ENCODE measurements around the gene SYN1.

The SYN1 gene

GRCh38 chrX:47646636-47647035 is 27.0 kb upstream of the SYN1 start:
- no peak overlapping the region for H3K4me3 ChIP-seq (replicated peaks; ENCODE audit: low read depth, low read length)
- DNase-seq (ENCODE audit: low read depth) = no peak
- TF ChIP-seq, protein P1, sequence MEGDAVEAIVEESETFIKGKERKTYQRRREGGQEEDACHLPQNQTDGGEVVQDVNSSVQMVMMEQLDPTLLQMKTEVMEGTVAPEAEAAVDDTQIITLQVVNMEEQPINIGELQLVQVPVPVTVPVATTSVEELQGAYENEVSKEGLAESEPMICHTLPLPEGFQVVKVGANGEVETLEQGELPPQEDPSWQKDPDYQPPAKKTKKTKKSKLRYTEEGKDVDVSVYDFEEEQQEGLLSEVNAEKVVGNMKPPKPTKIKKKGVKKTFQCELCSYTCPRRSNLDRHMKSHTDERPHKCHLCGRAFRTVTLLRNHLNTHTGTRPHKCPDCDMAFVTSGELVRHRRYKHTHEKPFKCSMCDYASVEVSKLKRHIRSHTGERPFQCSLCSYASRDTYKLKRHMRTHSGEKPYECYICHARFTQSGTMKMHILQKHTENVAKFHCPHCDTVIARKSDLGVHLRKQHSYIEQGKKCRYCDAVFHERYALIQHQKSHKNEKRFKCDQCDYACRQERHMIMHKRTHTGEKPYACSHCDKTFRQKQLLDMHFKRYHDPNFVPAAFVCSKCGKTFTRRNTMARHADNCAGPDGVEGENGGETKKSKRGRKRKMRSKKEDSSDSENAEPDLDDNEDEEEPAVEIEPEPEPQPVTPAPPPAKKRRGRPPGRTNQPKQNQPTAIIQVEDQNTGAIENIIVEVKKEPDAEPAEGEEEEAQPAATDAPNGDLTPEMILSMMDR (IDR thresholded peaks at IDR 0.05; ENCODE audit: low read length, missing control alignments) = no peak

DNA sequence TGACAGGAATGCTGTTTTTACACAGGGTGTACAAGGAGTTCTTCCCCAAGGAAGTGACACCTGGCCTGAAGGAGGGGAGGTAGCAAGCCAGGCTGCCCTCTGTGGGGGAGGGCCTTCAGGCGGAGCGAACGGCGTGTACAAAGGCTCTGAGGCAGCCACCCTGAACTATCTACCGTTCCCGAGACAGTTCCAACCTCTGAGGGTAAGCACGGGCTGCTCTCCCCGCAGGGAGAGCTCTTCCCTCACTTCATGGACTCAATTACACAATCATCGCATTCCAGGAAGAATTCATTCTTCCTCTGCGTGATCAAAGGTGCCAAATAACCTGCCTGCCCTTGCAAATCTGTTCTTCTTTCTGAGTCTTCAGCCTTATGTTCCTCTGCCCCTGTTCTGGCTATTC is 25.9 kb upstream of the SYN1 start:
- H3K4me3 ChIP-seq (replicated peaks; ENCODE audit: low read depth, low read length) = no peak overlapping the region
- TF ChIP-seq, protein P1 (IDR thresholded peaks at IDR 0.05; ENCODE audit: low read length, missing control alignments) = no peak
- DNase-seq (ENCODE audit: low read depth) = no peak

DNA sequence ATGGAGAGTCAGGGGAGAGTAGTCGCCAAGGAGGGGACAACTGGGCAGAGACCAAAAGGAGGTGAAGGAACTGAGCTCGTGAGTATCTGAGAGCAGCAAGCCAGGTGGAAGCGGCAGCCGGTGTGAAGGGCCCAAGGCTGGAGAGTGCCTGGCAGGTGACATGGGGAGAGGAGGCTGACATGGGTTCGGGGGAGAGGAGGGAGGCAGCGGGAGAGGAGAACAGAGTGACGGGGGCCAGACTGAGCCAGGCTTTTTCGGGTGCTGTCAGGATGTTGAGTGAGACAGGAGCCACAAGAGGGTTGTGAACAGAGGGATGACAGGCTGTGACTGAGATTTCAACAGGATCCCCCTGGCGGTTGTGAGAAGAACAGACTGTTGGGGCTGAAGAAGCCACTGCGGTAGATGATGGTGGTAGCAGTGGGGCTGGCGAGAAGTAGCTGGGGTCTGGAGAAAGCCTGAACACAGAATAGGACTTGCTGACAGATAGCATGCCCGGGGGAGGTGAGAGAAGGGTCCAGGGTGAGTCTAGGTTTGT is 25.0 kb upstream of the SYN1 start:
- TF ChIP-seq, protein P1 (IDR thresholded peaks at IDR 0.05; ENCODE audit: low read length, missing control alignments) = peak; percentile 64
- H3K4me3 ChIP-seq (replicated peaks; ENCODE audit: low read depth, low read length) = no peak overlapping the region
- peak; percentile 63 for DNase-seq (ENCODE audit: low read depth)

GRCh38 chrX:47643926-47644325 is 24.3 kb upstream of the SYN1 start:
- TF ChIP-seq, protein P1 (IDR thresholded peaks at IDR 0.05; ENCODE audit: low read length, missing control alignments) = peak; percentile 56
- peak; percentile 66 for DNase-seq (ENCODE audit: low read depth)
- no peak overlapping the region for H3K4me3 ChIP-seq (replicated peaks; ENCODE audit: low read depth, low read length)

GRCh38 chrX:47638816-47639215 is 19.2 kb upstream of the SYN1 start:
- DNase-seq (ENCODE audit: low read depth) = no peak
- TF ChIP-seq, protein P1 (IDR thresholded peaks at IDR 0.05; ENCODE audit: low read length, missing control alignments) = no peak
- H3K4me3 ChIP-seq (replicated peaks; ENCODE audit: low read depth, low read length) = no peak overlapping the region

DNA sequence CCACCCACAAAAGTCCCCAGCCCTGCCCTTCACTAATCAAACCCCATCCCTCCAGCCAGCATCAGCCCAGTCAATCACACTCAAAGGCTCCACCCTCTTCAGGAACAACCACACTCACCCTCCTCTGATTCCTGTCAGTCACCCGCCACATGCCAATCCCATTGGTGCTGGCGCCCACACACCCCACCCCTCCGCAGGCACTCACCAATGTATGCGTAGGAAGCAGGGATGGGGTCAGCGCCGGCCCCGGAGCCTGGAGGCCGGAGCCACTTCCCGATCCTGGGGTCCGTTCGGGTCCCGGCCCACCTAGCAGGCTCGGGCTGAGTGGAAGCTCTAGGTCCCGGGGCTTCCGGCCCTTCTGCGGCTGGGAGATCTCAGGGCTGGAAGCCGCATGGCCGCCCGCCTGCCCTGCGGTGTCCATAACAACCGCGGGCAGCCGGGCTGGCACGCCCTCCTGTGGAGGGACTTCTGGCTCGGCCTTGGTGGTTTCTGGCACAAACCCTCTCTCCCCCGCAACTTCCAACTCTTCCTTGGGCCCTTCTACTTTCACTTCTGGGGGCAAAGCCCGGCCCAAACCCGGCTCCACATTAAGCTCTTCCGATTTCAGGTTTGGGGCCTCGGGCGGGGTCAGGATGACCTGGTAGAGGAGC is 18.0 kb upstream of the SYN1 start:
- H3K4me3 ChIP-seq (replicated peaks; ENCODE audit: low read depth, low read length) = no peak overlapping the region
- TF ChIP-seq, protein P1 (IDR thresholded peaks at IDR 0.05; ENCODE audit: low read length, missing control alignments) = no peak
- no peak for DNase-seq (ENCODE audit: low read depth)
